Renal pelvis (tissue), 12 donors: ENCODE measurements around the gene APLNR. TPM values are rescaled to one million over a fixed set of nuclear protein-coding genes. Genes with fewer than 3 reads are reported as not detected.
"Not testable (repeated sequence)": the region's sequence is repeated elsewhere in the genome, so short reads cannot be mapped to it uniquely, and the experiment has no call there.

Experiments used
- DNase-seq: peaks from one replicate; pipeline ENCODE4 v3.0.0-alpha.2; 2013
- long read RNA-seq, 16 experiments: transcript quantifications; one replicate each; lab custom pipeline, GENCODE V29; 2026
- polyA plus RNA-seq, 3 donors: library from polyadenylated mRNA; unstranded; fragments of 120-200 nt; gene quantifications; one replicate each; pipeline ENCODE4 v1.2.1, GENCODE V29; 2013; ENCODE audit not compliant: insufficient read length in 3 of 3

Gene APLNR
- polyA plus RNA-seq, result 100 to 1,000 TPM in 1 of 3 donors, 10 to 100 TPM in 2; 95.0 to 111 (median 96.0) TPM
- long read RNA-seq, donor 1, transcript APLNR-202 (1 exons, 3,609 nt), result major isoform, 79 of 80 reads
- long read RNA-seq, donor 1, partial matches to known transcripts, result 0 of 80 reads
- long read RNA-seq, donor 1, other reads (novel, unspliced or antisense), result 0 of 80 reads
- long read RNA-seq, donor 2, transcript APLNR-202 (1 exons, 3,609 nt), result major isoform, 136 of 138 reads
- long read RNA-seq, donor 2, partial matches to known transcripts, result 0 of 138 reads
- long read RNA-seq, donor 2, other reads (novel, unspliced or antisense), result 0 of 138 reads
- long read RNA-seq, donor 3, transcript APLNR-202 (1 exons, 3,609 nt), result major isoform, 121 of 124 reads
- long read RNA-seq, donor 3, partial matches to known transcripts, result 0 of 124 reads
- long read RNA-seq, donor 3, other reads (novel, unspliced or antisense), result 0 of 124 reads
- long read RNA-seq, donor 4, transcript APLNR-202 (1 exons, 3,609 nt), result major isoform, 111 of 113 reads
- long read RNA-seq, donor 4, partial matches to known transcripts, result 0 of 113 reads
- long read RNA-seq, donor 4, other reads (novel, unspliced or antisense), result 0 of 113 reads
- long read RNA-seq, donor 5, transcript APLNR-202 (1 exons, 3,609 nt), result major isoform, 66 of 67 reads
- long read RNA-seq, donor 5, partial matches to known transcripts, result 0 of 67 reads
- long read RNA-seq, donor 5, other reads (novel, unspliced or antisense), result 0 of 67 reads
- long read RNA-seq, donor 6, transcript APLNR-202 (1 exons, 3,609 nt), result major isoform, 86 of 88 reads
- long read RNA-seq, donor 6, partial matches to known transcripts, result 0 of 88 reads
- long read RNA-seq, donor 6, other reads (novel, unspliced or antisense), result 0 of 88 reads
- long read RNA-seq, donor 7, transcript APLNR-202 (1 exons, 3,609 nt), result major isoform, 162 of 162 reads
- long read RNA-seq, donor 7, partial matches to known transcripts, result 0 of 162 reads
- long read RNA-seq, donor 7, other reads (novel, unspliced or antisense), result 0 of 162 reads
- long read RNA-seq, donor 8, transcript APLNR-202 (1 exons, 3,609 nt), result major isoform, 67 of 69 reads
- long read RNA-seq, donor 8, partial matches to known transcripts, result 0 of 69 reads
- long read RNA-seq, donor 8, other reads (novel, unspliced or antisense), result 0 of 69 reads
- long read RNA-seq, donor 9, transcript APLNR-202 (1 exons, 3,609 nt), result major isoform, 195 of 198 reads
- long read RNA-seq, donor 9, partial matches to known transcripts, result 0 of 198 reads
- long read RNA-seq, donor 9, other reads (novel, unspliced or antisense), result 0 of 198 reads
- long read RNA-seq, donor 10, transcript APLNR-202 (1 exons, 3,609 nt), result major isoform, 163 of 164 reads
- long read RNA-seq, donor 10, partial matches to known transcripts, result 0 of 164 reads
- long read RNA-seq, donor 10, other reads (novel, unspliced or antisense), result 0 of 164 reads
- long read RNA-seq, donor 11, transcript APLNR-202 (1 exons, 3,609 nt), result major isoform, 99 of 99 reads
- long read RNA-seq, donor 11, partial matches to known transcripts, result 0 of 99 reads
- long read RNA-seq, donor 11, other reads (novel, unspliced or antisense), result 0 of 99 reads
- long read RNA-seq, donor 12, transcript APLNR-202 (1 exons, 3,609 nt), result major isoform, 144 of 146 reads
- long read RNA-seq, donor 12, partial matches to known transcripts, result 0 of 146 reads
- long read RNA-seq, donor 12, other reads (novel, unspliced or antisense), result 0 of 146 reads
- long read RNA-seq, donor 13, transcript APLNR-202 (1 exons, 3,609 nt), result major isoform, 81 of 81 reads
- long read RNA-seq, donor 13, partial matches to known transcripts, result 0 of 81 reads
- long read RNA-seq, donor 13, other reads (novel, unspliced or antisense), result 0 of 81 reads
- long read RNA-seq, donor 14, result 0 reads
- long read RNA-seq, donor 15, transcript APLNR-202 (1 exons, 3,609 nt), result major isoform, 92 of 93 reads
- long read RNA-seq, donor 15, partial matches to known transcripts, result 0 of 93 reads
- long read RNA-seq, donor 15, other reads (novel, unspliced or antisense), result 0 of 93 reads
- long read RNA-seq, donor 16, transcript APLNR-202 (1 exons, 3,609 nt), result major isoform, 152 of 156 reads
- long read RNA-seq, donor 16, partial matches to known transcripts, result 0 of 156 reads
- long read RNA-seq, donor 16, other reads (novel, unspliced or antisense), result 0 of 156 reads

DNA sequence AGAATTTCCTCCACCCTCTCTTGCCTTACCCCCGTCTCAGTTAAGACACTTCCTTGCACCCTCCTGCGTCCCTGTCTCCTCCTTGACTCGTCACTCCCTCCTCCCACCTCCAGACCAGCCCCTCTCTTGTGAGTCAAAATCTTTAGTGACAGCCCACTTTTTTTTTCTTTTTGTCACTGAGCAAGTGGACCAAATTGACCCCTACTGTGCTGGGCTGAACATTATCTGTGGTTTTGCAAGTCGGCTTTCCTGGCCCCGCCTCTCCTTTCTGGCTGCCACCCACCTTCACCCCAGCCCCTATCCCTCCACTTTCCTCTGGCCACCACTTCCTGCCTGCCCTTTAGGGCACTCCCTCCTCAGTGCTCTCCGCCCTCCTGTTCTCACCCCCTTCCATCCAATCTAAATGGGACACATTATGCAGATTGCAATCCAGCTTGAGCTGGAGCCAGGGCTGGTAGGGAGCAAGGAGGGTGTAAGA is at the start of gene APLNR:
TSS of gene APLNR (minus strand) at position 47 of the 478 bp plus-strand sequence. CDS start 246 bp downstream, outside the sequence.
- DNase-seq, result no peak

DNA sequence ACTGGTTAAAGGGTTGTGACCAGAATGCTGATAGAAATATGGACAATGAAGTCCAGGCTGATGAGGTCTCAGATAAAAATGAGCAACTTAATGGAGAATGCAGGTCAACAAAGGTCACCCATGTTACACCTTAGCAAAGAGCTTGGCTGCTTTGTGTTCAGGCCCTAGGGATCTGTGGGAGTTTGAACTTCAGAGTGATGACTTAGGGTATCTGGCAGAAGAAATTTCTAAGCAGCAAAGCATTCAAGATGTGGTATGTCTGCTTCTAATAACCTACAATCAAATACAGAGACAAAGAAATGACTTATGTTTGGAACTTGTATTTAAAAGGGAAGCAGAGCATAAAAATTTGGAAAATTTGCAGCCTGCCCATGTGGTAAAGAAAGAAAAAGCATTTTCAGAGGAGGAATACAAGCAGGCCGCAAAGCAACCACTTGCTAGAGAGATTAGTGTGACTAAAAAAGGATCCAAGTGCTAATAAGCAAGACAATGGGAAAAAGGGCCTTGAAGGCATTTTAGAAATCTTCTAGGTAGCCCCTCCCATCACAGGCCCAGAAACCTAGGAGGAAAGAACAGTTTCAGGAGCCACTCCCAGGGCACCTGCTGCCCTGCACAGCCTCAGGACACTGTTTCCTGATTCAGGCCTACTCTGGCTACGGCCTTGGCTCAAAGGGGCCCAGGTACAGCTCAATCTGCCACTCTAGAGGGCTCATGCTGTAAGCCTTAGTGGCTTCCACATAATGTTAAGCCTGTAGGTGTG is 46.4 kb upstream of the APLNR start:
- no peak for DNase-seq

DNA sequence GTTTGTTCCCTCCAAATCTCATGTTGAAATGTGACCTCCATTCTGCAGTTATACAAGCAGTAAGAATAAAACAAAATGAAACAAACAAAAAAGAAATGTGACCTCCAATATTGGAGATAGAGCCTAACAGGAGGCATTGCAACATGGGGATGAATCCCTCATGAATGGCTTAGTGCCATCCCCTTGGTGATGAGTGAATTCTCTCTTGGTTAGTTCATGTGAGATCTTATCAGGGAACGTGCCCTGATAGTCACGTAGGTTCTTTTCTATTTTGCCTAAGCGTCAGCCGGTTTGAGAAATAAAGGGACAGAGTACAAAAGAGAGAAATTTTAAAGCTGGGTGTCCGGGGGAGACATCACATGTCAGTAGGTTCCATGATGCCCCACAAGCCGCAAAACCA is 44.5 kb upstream of the APLNR start:
- DNase-seq, result not testable (repeated sequence)

DNA sequence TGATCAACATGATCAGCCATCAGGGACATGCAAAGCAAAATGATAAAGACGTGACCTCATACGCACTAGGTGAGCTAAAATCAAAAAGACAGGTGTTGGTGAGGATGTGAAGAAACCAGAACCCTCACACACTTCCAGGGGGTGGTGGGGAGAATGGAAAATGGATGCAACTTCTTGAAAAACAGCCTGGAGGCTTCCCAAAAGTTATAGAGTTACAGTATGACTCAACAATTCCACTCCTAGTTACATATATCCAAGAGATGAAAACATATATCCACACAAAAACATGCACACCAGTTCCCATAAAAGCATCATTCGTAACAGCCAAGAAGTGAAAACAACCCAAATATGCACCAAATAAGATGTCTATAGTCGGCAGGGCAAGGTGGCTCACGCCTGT is 42.1 kb upstream of the APLNR start:
- DNase-seq, result no peak

DNA sequence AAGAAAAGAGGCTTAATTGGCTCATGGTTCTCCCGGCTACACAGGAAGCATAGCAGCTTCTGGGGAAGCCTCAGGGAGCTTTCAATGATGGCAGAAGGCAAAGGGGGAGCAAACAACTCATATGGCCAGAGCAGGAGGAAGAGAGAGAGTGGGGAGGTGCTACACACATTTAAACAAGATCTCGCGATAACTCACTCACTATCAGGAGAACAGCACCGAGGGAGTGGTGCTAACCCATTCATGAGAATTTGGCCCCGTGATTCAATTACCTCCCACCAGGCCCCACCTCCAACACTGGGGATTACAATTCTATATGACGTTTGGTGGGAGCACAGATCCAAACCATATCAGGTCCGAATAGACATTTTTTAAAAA is 41.7 kb upstream of the APLNR start:
- no peak for DNase-seq

DNA sequence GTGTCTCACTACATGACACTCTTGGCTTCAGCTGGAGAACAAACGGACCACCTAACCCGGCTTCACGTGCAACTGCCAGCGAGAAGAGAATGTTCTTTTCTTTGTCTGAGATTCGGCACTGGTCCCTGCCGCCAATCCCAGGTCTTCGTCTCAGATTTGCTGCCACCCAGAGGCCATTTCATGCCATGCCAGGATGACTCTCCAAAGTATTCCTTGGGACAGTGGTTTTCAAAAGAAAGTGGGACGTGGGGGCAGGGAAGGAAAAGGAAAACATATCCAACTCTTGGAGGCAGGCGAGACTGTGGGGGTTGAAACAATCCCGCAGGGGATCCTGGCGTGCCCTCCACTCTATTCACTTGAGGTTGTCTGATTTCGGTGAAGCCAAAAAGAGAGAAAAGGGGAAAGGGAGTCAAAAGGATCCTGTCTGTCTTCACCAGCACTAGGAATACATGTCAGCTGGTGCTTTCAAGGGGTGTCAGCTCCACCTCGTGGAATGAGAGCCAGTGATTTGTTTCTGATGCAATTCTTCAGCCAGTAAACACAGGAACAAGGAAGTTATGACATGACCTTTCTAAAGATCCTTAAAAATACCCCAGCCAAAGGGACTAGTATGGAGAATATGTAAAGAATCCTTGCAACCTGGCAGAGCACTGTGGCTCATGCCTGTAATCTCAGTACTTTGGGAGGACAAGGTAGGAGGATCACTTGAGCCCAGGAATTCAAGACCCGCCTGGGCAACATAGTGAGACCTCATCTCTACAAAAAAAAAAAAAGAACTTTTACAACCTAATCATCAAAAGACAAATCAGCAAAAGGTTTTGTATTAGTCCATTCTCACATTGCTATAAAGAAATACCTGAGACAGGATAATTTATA is 41.0 kb upstream of the APLNR start:
- DNase-seq, result peak; percentile 73

DNA sequence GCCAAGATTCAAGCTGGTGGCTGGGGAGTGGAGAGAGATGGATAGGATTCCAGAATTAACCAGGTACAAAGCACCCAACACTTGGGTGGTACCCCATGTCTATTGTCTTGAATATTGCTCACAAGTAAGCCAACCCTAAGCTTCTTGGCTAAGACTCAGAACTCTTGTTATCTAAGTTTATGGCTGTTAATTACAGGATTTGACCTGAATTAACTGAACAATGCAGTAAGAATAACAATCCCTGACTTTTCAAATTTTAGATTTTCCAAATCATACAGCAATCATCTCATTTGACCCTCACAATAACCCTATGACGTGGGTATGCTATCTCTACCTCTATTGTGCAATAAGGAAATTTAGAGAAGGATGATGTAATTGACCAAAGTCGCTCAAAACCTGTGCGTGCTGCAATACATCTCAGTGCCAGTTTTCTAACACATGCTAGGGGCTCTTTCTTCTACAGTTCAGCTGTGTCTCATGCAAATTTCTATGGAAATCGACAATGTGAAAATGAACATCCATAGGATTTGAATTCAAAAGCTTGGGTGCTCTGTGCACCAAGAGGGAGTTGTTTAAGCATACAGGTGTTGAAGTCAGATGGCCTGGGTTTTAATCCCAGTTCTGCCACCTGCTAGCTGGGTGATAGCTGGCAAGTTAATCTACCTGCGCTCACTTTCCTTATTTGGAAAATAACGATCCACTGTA is 40.1 kb upstream of the APLNR start:
- no peak for DNase-seq

DNA sequence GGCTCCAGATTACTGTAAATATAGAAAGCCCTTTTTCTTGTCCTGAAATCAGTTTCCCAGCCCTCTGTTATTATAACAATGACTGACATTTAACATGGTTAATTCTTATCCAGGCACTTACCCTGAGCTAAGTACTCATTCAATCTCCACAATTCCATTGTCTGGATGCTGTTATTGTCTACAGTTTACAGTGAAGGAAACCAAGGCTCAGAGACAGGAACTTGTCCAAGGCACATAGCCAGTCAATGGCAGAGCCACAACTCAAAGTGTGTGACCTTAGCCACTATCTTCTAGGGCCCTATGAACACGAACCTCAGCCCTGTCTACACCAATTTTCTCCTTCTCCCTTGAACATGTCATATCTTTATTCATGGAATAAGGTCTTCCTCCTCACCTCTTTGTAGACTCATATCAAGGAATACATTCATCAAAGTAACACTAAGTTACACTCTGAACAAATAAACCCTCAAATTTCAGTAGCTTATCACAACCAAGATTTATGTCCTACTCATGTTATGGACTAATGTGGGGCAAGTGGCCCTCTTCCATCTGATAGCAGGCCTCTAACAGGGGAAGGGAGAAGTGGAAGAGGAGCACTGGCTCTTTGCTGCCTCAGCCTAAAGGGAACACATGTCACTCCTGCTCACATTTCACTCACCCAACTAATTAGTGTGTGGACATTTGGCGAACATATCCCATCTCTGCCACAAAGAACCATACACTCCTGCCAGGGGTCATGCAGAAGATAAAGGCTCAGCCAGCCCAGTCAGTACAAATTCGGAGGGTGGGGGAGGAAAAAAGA is 39.3 kb upstream of the APLNR start:
- no peak for DNase-seq

DNA sequence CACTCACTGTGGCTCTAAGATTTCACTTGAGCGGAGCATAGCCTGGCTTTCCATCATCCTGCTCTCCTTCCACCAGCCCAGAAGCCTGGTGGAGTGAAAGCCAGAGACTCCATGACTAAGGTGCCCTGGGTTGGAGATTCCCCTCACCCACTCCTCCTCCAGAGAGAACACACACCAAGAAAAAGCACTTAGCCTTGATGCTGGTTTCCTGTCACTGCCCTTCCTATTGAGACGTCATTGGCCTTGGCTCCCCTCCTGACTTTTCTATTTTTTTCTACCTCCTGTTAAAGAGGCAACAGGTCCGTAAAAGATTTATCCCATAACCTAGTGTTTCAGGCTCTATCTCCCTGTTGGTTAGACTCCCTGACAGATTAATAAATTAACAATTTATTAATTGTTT is 38.5 kb upstream of the APLNR start:
- no peak for DNase-seq

DNA sequence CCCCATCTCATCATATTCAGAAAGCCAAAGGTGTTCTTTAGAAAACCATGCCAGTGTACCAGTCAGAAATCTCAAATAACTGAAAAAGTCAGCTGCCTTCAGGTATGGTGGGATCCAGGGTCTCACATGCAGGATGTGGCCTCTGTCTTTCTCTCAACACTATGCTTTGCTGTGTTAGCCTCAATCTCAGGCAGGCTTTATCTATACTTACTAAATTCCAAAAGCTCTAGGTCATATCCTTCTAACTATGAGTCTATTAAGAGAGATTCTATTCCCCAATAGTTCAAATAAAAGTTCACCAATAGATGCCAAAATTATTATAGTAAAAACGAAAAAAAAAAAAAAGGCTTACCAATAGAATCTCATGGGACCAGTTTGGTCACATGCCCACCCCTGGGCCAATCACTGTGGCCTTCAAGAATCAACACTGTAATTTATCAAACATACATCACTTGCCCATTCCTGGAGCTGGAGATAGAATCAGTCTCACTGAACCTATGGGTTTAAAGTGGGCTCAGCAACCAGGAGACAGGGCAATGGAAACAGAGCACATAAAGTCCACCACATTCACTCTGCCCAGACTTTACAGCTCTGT is 38.0 kb upstream of the APLNR start:
- no peak for DNase-seq

DNA sequence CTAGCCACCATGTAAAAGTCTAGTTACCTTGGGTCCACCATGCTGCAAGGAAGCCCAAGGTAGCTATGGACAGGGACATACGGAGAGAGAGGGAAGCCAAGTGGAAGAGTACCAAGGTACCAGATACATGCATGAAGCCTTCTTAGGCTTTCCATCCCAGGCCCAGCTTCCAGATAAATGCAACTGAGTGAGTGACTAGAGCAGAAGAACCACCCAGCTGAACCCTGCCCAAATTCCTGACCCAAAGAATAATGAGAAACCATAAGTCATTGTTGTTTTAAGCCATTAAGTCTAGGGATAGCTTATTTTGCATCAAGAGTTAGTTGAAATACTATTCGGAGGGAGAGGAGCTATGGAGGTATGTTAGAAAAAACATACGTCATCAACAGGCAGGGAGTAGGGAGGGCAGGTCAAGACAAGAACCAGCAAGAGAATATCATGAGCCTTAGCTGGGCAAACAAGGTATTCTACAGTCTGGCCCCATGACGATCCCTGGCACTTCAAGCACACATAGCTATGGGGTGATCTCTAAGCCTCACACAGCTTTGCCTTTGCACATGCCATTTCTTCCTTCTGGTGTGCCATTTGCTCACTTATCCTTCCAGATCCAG is 36.5 kb upstream of the APLNR start:
- DNase-seq, result no peak

DNA sequence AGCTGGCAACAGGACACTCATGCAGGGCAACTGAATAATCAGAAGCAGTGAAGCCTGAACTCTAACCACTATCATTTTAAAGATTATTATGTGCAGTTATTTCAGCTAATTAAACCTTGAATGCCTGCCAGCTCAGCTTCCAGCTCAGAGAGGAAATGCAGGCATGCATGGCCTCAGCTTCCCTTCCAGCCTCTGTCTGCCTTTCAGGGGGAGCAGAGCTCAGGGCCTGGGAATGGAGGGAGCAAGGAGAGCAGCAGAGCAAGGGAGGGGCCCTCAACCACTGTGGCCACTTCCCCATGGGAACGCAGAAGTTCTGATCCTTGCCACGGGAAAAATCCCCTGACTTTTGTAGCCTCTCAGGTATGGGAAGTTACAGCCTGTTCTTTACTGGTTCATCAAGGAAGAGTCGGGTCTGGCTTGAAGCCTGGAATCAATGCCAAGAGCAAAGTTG is 32.5 kb upstream of the APLNR start:
- DNase-seq, result no peak

DNA sequence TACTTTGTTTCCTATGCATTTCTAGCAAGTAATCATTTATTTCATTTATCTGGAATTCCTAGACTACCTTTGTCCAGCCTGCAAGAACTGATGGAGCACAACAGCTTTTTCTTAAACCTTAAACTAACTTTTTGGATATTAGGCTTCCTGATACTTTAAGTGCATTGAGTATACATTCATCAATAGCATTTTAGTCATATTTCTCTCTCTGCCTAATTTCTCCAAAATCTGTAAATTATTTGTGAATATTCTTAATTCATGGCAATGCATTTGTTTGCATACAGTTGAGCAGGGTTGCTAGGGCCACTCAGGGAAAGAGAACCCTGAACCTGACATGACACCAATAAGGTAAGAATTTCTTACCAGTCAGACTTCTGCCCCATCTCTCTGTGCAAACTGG is 29.1 kb upstream of the APLNR start:
- DNase-seq, result no peak

DNA sequence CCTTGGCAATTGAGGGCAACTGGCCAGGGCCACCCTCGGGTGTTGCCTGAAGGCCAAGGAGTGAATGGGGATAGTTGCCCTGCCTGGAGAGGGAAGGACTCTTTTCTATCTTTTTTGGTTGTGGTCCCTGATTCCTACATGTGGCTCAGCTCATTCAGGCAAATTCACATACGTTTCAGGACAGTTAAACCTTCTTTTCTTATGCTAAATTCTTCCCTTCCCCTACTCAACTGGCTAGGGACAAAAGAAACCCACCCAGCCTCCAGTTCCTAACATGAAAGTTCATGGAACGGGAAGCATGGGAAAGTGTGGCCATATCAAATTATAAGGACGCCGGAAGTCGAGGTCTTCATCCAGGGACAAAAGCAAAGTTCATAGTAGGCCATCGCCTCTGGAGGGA is 26.3 kb upstream of the APLNR start:
- DNase-seq, result no peak

DNA sequence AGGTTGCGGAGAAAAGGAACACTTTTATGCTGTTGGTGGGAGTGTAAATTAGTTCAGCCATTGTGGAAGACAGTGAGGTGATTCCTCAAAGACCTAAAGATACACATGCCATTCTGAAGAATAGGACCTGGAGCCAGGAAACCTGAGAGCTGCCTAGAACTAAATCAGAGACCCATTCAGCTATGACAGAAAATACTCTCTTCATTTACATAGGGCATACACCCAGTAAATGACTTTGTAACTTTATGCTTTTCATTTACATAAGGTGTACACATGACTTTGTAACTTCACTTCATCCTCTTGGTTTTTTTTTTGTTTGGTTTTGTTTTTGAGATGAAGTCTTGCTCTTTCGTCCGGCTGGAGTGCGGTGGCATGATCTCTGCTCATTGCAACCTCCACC is 25.1 kb upstream of the APLNR start:
- DNase-seq, result no peak
